H1 (cell line): ENCODE results near the gene LRRK1. TPM values are rescaled to one million over a fixed set of nuclear protein-coding genes. Genes with fewer than 3 reads are reported as not detected.

ENCODE experiments used
- CTCF ChIA-PET: fragments of 300-600 bp; sonication (Branson Sonifier 250); formaldehyde crosslinking; loops from one replicate; lab custom pipeline; 2021; ENCODE audit not compliant: partially characterized antibody; lab: Charles Lee
- POLR2A ChIA-PET: fragments of 300-600 bp; sonication (Branson Sonifier 250); formaldehyde crosslinking; loops from one replicate; lab custom pipeline; 2021; ENCODE audit warnings: inconsistent platforms; ENCODE audit not compliant: partially characterized antibody; lab: Charles Lee
- DNase-seq, 2 experiments: peaks; one replicate each; pipeline versions ENCODE4 v3.0.0 to v3.0.0-alpha.2; 2010 to 2022; ENCODE audit warnings: low spot score in 2 of 2, low read depth in 1 of 2, mixed read lengths in 1 of 2
- FAIRE-seq: peaks from 2 replicates; lab custom pipeline; 2011; peaks lifted over from hg19 to GRCh38; lab: Jason Lieb, UNC
- H2AFZ ChIP-seq: 2 replicates; pipeline ENCODE4 v1.8.1; 2012; ENCODE audit warnings: low read length, inconsistent platforms
- H2AK5ac ChIP-seq: 2 replicates; pipeline ENCODE4 v1.6.1; 2013; ENCODE audit warnings: low read depth, low read length
- H2BK120ac ChIP-seq: replicated peaks from 2 replicates; pipeline ENCODE3; 2013; ENCODE audit warnings: low read depth, low read length, inconsistent platforms
- H2BK12ac ChIP-seq: 2 replicates; pipeline ENCODE4 v1.6.1; 2013; ENCODE audit warnings: low read depth, low read length
- H2BK15ac ChIP-seq: 2 replicates; pipeline ENCODE4 v1.6.1; 2013; ENCODE audit warnings: low read length
- H2BK20ac ChIP-seq: 2 replicates; pipeline ENCODE4 v1.6.1; 2013; ENCODE audit warnings: low read length
- H2BK5ac ChIP-seq: 2 replicates; pipeline ENCODE4 v1.6.1; 2013; ENCODE audit warnings: low read depth, low read length
- H3K14ac ChIP-seq: 2 replicates; pipeline ENCODE4 v1.6.1; 2013; ENCODE audit warnings: inconsistent platforms; ENCODE audit not compliant: insufficient read length
- H3K18ac ChIP-seq: 2 replicates; pipeline ENCODE4 v1.6.1; 2013; ENCODE audit warnings: low read length; ENCODE audit errors: extremely low read depth
- H3K23ac ChIP-seq: 2 replicates; pipeline ENCODE4 v1.6.1; 2013; ENCODE audit warnings: inconsistent platforms; ENCODE audit not compliant: insufficient read length
- H3K23me2 ChIP-seq: 2 replicates; pipeline ENCODE4 v1.6.1; 2013; ENCODE audit warnings: low read depth, low read length
- H3K27ac ChIP-seq: 2 replicates; pipeline ENCODE4 v1.6.1; 2011; ENCODE audit warnings: low read depth, low read length, inconsistent platforms
- H3K27me3 ChIP-seq, 4 experiments: replicated peaks in 1 of 4; 1 replicate in 1 of 4; 2 replicates in 3 of 4; pipeline versions ENCODE4 v1.6.1 to v1.8.1; 2011 to 2013; ENCODE audit warnings: low read length in 3 of 4, mild to moderate bottlenecking in 3 of 4, inconsistent platforms in 2 of 4, mixed read lengths in 2 of 4, moderate library complexity in 1 of 4; ENCODE audit not compliant: control insufficient read depth in 3 of 4, insufficient read depth in 3 of 4; ENCODE audit errors: extremely low read depth in 1 of 4
- H3K36me3 ChIP-seq, 4 experiments: 2 replicates each; pipeline versions ENCODE4 v1.6.1 to v1.8.1; 2011 to 2013; ENCODE audit warnings: mild to moderate bottlenecking in 4 of 4, low read length in 3 of 4, moderate library complexity in 2 of 4, control low read depth in 1 of 4, inconsistent platforms in 1 of 4; ENCODE audit not compliant: insufficient read depth in 4 of 4, control insufficient read depth in 2 of 4
- H3K4ac ChIP-seq: replicated peaks from 2 replicates; pipeline ENCODE3; 2013; ENCODE audit warnings: low read length, low read depth, mixed read lengths, inconsistent platforms; ENCODE audit not compliant: insufficient read length
- H3K4me1 ChIP-seq, 4 experiments: replicated peaks in 1 of 4; 1 replicate in 1 of 4; 2 replicates in 3 of 4; pipeline versions ENCODE4 v1.6.1 to v1.8.1; 2011 to 2013; ENCODE audit warnings: low read length in 3 of 4, inconsistent platforms in 2 of 4, mixed read lengths in 1 of 4; ENCODE audit not compliant: insufficient read depth in 4 of 4, control insufficient read depth in 3 of 4
- H3K4me2 ChIP-seq, 2 experiments: 2 replicates each; pipeline versions ENCODE4 v1.6.1 to v1.8.1; 2011 to 2013; ENCODE audit warnings: low read depth in 2 of 2, low read length in 2 of 2, control low read depth in 1 of 2, inconsistent platforms in 1 of 2, mild to moderate bottlenecking in 1 of 2; ENCODE audit not compliant: insufficient read depth in 1 of 2
- H3K4me3 ChIP-seq, 4 experiments: fragments of 200-600, 300-600 bp in 1 of 4; sonication (generic), shearing (Covaris generic), sonication (Bioruptor Twin) in 1 of 4; 2 replicates each; pipeline versions ENCODE4 v1.5.1 to v1.8.1; 2011 to 2016; ENCODE audit warnings: low read length in 4 of 4, low read depth in 3 of 4, control low read depth in 2 of 4, inconsistent platforms in 2 of 4, mild to moderate bottlenecking in 2 of 4, mixed read lengths in 1 of 4, moderate library complexity in 1 of 4; ENCODE audit not compliant: insufficient read depth in 2 of 4; ENCODE audit errors: extremely low read depth in 1 of 4
- H3K56ac ChIP-seq: replicated peaks from 2 replicates; pipeline ENCODE3; 2013; ENCODE audit warnings: low read depth, mild to moderate bottlenecking, mixed read lengths, low read length, inconsistent platforms; ENCODE audit not compliant: insufficient read length
- H3K79me1 ChIP-seq: 2 replicates; pipeline ENCODE4 v1.6.1; 2013; ENCODE audit warnings: low read depth, low read length, control low read depth
- H3K79me2 ChIP-seq, 2 experiments: 2 replicates each; pipeline versions ENCODE4 v1.6.1 to v1.8.1; 2012 to 2013; ENCODE audit warnings: low read length in 2 of 2, mild to moderate bottlenecking in 2 of 2, inconsistent platforms in 1 of 2; ENCODE audit not compliant: insufficient read depth in 2 of 2, control insufficient read depth in 1 of 2
- H3K9ac ChIP-seq, 4 experiments: replicated peaks in 1 of 4; 1 replicate in 1 of 4; 2 replicates in 3 of 4; pipeline versions ENCODE4 v1.6.1 to v1.8.1; 2011 to 2013; ENCODE audit warnings: low read depth in 3 of 4, low read length in 3 of 4, control low read depth in 2 of 4, mild to moderate bottlenecking in 2 of 4, moderate library complexity in 2 of 4, inconsistent platforms in 1 of 4; ENCODE audit errors: extremely low read depth in 1 of 4
- H3K9me3 ChIP-seq, 2 experiments: 2 replicates each; pipeline versions ENCODE4 v1.6.1 to v1.8.1; 2012 to 2013; ENCODE audit warnings: mild to moderate bottlenecking in 2 of 2, moderate library complexity in 2 of 2, control low read depth in 1 of 2, inconsistent platforms in 1 of 2, low read depth in 1 of 2, low read length in 1 of 2, mixed read lengths in 1 of 2; ENCODE audit not compliant: insufficient read depth in 2 of 2
- H4K20me1 ChIP-seq, 2 experiments: replicated peaks in 1 of 2; 2 replicates each; pipeline versions ENCODE3 to v1.8.1; 2011 to 2013; ENCODE audit warnings: inconsistent platforms in 2 of 2, low read length in 2 of 2, mild to moderate bottlenecking in 1 of 2; ENCODE audit not compliant: insufficient read depth in 2 of 2, control insufficient read depth in 1 of 2
- H4K5ac ChIP-seq: 2 replicates; pipeline ENCODE4 v1.6.1; 2013; ENCODE audit warnings: low read length, low read depth, mixed read lengths, inconsistent platforms; ENCODE audit not compliant: insufficient read length
- H4K8ac ChIP-seq: 2 replicates; pipeline ENCODE4 v1.8.0; 2013; ENCODE audit warnings: mild to moderate bottlenecking, moderate library complexity, low read length, inconsistent platforms; ENCODE audit not compliant: insufficient read depth; ENCODE audit errors: extremely low read depth
- H4K91ac ChIP-seq: replicated peaks from 2 replicates; pipeline ENCODE3; 2013; ENCODE audit warnings: low read length, mixed read lengths, inconsistent platforms; ENCODE audit not compliant: insufficient read length
- CBX5 ChIP-seq: fragments of 300-800, 300-1000 bp; sonication (generic); IDR thresholded peaks from 2 replicates; pipeline ENCODE4 v1.7.1; 2016; ENCODE audit warnings: antibody characterized with exemption, low read length, low read depth
- SP2 ChIP-seq: IDR thresholded peaks from 2 replicates; pipeline ENCODE4 v1.6.1; 2012; ENCODE audit warnings: mild to moderate bottlenecking, low read length, inconsistent platforms
- TCF12 ChIP-seq: IDR thresholded peaks from 2 replicates; pipeline ENCODE4 v1.6.1; 2011; ENCODE audit warnings: low read depth, mild to moderate bottlenecking, low read length
- WGBS, 2 experiments: shearing (Covaris generic) in 1 of 2; methylation state at CpG; one replicate each; pipeline versions ENCODE4 v1.1.6 to v1.1.7; 2013 to 2015; ENCODE audit warnings: low lambda C conversion rate in 2 of 2, mixed read lengths in 2 of 2, inconsistent platforms in 1 of 2, low coverage in 1 of 2, missing lambda C conversion rate in 1 of 2; ENCODE audit not compliant: insufficient replicate concordance in 2 of 2, insufficient coverage in 1 of 2, insufficient read length in 1 of 2; ENCODE audit errors: extremely low coverage in 1 of 2, missing lambda C conversion rate in 1 of 2; 5-methylcytosine and 5-hydroxymethylcytosine counted together
- polyA plus RNA-seq, 7 experiments: library from polyadenylated mRNA; depleted of rRNA in 3 of 7; stranded (reverse) in 5 of 7; unstranded in 2 of 7; fragments of >200 nt in 5 of 7; fragments of 200-250 nt in 2 of 7; gene quantifications; 1 replicate in 5 of 7; 2 replicates in 1 of 7; 4 replicates in 1 of 7; pipeline versions ENCODE4 v1.2.1 to v1.2.3, GENCODE V29; 2011 to 2013; ENCODE audit warnings: missing spikeins in 2 of 7, mixed read lengths in 2 of 7
- total RNA-seq: library from RNA; stranded (reverse); fragmentation: NEBNext Ultra II Directional; extraction: Animal tissue kit (Norgen Biotek cat#: 25700); gene quantifications from 2 replicates; pipeline ENCODE4 v1.2.1, GENCODE V29; 2021

LRRK1 gene
- total and polyA plus RNA-seq, 2 of the 8 experiments (the other 6 are each of a cell fraction or from before 2014, with no cell fraction given) = 1.2 to 3.6 TPM

DNA sequence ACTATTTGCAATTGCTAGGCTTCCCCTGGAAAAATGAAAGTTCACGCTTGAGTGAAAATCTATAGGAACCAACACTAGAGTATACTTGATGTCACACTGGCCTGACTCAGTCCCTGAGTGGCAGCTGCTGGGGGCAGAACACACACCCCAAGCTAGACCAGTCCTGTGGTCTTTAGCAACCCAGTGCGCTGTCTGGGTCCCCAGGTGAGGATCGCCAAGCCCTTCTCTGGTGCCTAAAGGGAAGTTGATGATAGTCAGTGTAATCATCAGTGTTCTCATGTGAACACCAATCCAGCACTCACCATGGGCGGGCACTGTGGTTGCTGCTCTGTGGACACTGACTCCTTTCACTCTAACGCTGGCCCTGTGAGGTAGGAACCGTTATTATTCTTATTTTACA is 28.3 kb upstream of the LRRK1 start:
- no peak overlapping the region for H2BK15ac ChIP-seq
- FAIRE-seq = no peak
- no peak overlapping the region for H2BK12ac ChIP-seq
- WGBS, 2 experiments = 84% methylated on average over 6 of the region's 6 CpGs; no CpG with 5 or more reads in 1 of the 2 experiments
- H3K4me2 ChIP-seq = no peak overlapping the region
- H3K18ac ChIP-seq = no peak overlapping the region
- H3K14ac ChIP-seq = no peak overlapping the region
- H3K27ac ChIP-seq = no peak overlapping the region
- H3K27me3 ChIP-seq = no peaks in the 10 kb centered on the region; a peak in 1 of 7 replicates
- no peak overlapping the region for H3K23ac ChIP-seq
- TF ChIP-seq SP2 = no peak
- TF ChIP-seq CBX5 = no peak
- TF ChIP-seq TCF12 = no peak
- peaks cover 0 to 1% of the 10 kb centered on the region in 2 experiments for H4K20me1 ChIP-seq
- H2AFZ ChIP-seq = no peak overlapping the region
- CTCF ChIA-PET = interaction anchor here (0.5 to 6.8 kb wide), 6 partner anchors 11 to 1965 kb away, joined by 3 to 34 read pairs (median 6); no protein-coding TSS in a partner anchor
- POLR2A ChIA-PET = no interaction called here
- no peak overlapping the region for H3K9ac ChIP-seq
- H2BK20ac ChIP-seq = no peak overlapping the region
- H3K36me3 ChIP-seq = no peaks in the 10 kb centered on the region
- H2AK5ac ChIP-seq = no peak overlapping the region
- no peaks in the 10 kb centered on the region for H3K79me1 ChIP-seq
- H3K79me2 ChIP-seq = no peaks in the 10 kb centered on the region
- no peaks in the 10 kb centered on the region for H3K9me3 ChIP-seq
- no peaks in the 10 kb centered on the region for H3K23me2 ChIP-seq
- no peak overlapping the region for H3K56ac ChIP-seq
- H4K8ac ChIP-seq = no peak overlapping the region
- peaks cover 0 to 6% (median 2%) of the 10 kb centered on the region in 4 experiments; a peak in 2 of 7 replicates for H3K4me1 ChIP-seq
- H4K91ac ChIP-seq = no peak overlapping the region
- no peak for DNase-seq
- H3K4ac ChIP-seq = no peak overlapping the region
- no peak overlapping the region for H2BK120ac ChIP-seq
- H2BK5ac ChIP-seq = no peak overlapping the region
- no peak overlapping the region for H4K5ac ChIP-seq
- H3K4me3 ChIP-seq = no peak overlapping the region
